LNCaP clone FGC (cell line): Measurements from ENCODE around the gene MEGF6.
"Not testable (repeated sequence)": the region's sequence is repeated elsewhere in the genome, so short reads cannot be mapped to it uniquely, and the experiment has no call there.

Experiments used
- DNase-seq: peaks from one replicate; pipeline ENCODE4 v3.0.0-alpha.2; 2011; ENCODE audit warnings: low read depth
- H3K4me3 ChIP-seq: 2 replicates; pipeline ENCODE4 v1.5.1; 2011; ENCODE audit warnings: mild to moderate bottlenecking, low read depth, low read length, control low read depth
- CTCF ChIP-seq: IDR thresholded peaks from 2 replicates; pipeline ENCODE4 v1.5.1; 2012; ENCODE audit warnings: mild to moderate bottlenecking; ENCODE audit not compliant: control insufficient read depth, insufficient read depth; ENCODE audit errors: extremely low read depth

Gene MEGF6

DNA sequence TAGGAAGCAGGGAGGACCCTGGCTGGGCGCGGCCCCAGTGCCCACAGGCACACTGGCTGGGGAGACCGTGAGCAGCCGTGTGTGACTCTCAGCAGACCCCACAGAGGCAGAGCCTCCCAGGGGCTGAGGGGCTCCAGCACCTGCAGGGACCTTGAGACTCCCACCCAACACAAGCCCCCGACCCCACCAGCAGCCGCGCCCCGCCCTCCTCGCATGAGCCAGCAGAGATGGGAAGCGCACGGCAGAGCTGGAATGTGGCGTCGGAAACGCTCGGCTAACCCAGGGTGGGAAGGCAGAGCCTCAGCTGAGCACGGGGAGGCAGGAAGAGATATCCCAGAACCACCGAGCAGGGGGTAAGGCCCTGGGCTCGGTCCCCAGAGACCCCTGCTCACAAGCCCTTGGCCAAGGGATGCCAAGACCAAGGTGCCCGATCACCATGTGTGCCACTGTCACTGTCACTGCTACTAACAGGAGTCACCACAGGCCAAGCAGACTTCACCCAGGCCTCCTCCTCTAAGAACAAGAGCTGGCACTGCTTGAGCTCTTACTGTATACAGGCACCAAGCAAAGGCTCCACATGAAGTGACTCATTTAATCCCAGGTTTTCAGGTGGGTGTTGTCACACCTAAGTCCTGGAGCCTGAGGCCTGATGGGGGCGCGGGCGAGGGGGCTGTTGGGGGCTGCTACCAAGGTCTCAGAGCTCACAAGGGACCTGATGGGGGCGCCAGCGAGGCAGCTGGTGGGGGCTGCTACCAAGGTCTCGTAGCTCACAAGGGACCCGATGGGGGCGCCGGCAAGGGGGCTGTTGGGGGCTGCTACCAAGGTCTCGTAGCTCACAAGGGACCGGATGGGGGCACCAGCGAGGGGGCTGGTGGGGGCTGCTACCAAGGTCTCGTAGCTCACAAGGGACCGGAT, 20.1 kb downstream of the MEGF6 start:
- TF ChIP-seq CTCF = no peak
- DNase-seq = no peak
- H3K4me3 ChIP-seq = no peak overlapping the region

DNA sequence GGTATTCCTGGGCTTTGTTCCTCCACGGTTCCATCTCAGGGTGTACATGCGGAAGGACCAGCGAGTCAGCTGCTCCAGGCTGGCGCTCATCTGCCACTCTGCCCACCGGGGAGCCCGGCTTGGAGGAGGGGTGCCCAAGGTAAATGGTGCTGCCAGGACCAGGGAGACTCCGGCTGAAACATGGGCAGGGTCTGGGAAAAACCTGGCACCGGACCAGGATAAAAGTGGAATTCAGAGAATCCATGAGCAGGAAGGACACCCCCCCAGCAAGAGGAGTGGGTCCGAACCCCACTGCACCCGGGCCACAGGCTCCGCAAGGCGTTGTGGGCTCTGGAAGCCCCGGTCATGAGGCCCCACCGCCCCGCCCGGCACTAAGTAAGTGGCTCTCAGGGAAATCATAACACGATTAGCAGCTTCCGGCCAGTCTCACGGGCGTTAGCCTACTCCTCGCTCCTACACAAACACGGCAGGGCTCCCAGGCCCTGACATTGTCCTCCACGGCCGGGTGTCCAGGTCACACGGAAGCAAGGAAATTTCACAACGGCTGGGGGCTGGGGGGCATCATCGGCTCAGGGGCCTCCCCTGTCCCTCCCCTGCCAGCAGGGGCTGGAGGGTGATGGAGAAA, 21.1 kb downstream of the MEGF6 start:
- no peak for TF ChIP-seq CTCF
- H3K4me3 ChIP-seq = no peak overlapping the region
- DNase-seq = no peak

DNA sequence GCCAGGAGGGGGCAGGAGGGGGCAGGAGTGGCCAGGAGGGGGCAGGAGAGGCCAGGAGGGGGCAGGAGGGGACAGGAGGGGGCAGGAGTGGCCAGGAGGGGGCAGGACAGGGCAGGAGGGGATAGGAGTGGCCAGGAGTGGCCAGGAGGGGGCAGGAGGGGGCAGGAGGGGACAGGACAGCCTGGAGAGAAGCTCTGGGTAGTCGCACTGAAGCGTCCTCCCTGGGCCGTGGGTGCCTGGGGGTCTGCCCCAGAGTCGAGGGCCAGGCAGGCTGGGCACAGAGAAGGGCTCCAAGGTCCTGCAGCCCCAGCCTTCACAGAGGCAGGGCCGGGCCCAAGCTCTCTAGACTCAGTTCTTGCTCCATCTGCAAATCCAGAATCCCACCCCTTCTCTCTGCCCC, 22.9 kb downstream of the MEGF6 start:
- TF ChIP-seq CTCF = no peak
- no peak overlapping the region for H3K4me3 ChIP-seq
- no peak for DNase-seq

GRCh38 chr1:3586986-3587759, 24.1 kb downstream of the MEGF6 start:
- peak; percentile 41 for DNase-seq
- no peak for TF ChIP-seq CTCF
- H3K4me3 ChIP-seq = no peak overlapping the region

- no peak overlapping the region for H3K4me3 ChIP-seq
- DNase-seq = no peak
- no peak for TF ChIP-seq CTCF
Measured at GRCh38 chr1:3585940-3586568, 25.3 kb downstream of the MEGF6 start.

- H3K4me3 ChIP-seq, DNase-seq: not testable (repeated sequence)
Measured at GRCh38 chr1:3585353-3585868, 25.9 kb downstream of the MEGF6 start.

GRCh38 chr1:3584915-3585314, 26.4 kb downstream of the MEGF6 start:
- no peak for TF ChIP-seq CTCF
- H3K4me3 ChIP-seq = no peak overlapping the region
- no peak for DNase-seq

DNA sequence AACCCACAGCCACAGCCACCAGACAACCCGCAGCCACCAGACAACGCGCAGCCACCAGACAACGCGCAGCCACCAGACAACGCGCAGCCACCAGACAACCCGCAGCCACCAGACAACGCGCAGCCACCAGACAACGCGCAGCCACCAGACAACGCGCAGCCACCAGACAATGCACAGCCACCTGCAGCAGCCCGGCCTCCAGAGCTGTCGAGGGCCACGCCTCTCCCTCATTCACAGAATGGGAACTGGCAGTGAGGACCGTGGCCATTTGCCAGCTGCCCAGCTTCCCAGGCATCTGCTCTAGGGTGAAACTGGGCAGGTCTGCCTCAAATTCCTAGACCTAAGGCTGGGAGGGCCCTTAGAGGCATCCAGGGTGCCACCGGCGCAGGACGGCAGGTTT, 27.6 kb downstream of the MEGF6 start:
- DNase-seq = not testable (repeated sequence)

More for the DNA sequence above, 27.6 kb downstream of the MEGF6 start:
- not testable (repeated sequence) for H3K4me3 ChIP-seq
